Suprapubic skin (tissue), 3 donors: ENCODE results near the gene NUDT4.

Source experiments
- CTCF ChIP-seq, 2 donors: fragments of 200-600 bp in 1 of 2; fragments of 450-650 bp in 1 of 2; sonication (generic) in 1 of 2; IDR thresholded peaks; one replicate each; pipeline ENCODE4 v1.5.1; 2016 to 2019; ENCODE audit warnings: antibody characterized with exemption in 2 of 2, mild to moderate bottlenecking in 1 of 2, moderate library complexity in 1 of 2
- EP300 ChIP-seq: sonication (generic); formaldehyde crosslinking; IDR thresholded peaks from one replicate; pipeline ENCODE4 v1.6.1; 2017; ENCODE audit warnings: antibody characterized with exemption
- POLR2A ChIP-seq, 2 donors: fragments of 450-650 bp; IDR thresholded peaks; one replicate each; pipeline ENCODE4 v1.6.1; 2017; ENCODE audit warnings: antibody characterized with exemption in 2 of 2, mild to moderate bottlenecking in 2 of 2, moderate library complexity in 2 of 2

- no peak for TF ChIP-seq CTCF (IDR thresholded peaks at IDR 0.05)
- TF ChIP-seq POLR2A (IDR thresholded peaks at IDR 0.05): no peak
- no peak for TF ChIP-seq EP300
Observed at GRCh38 chr12:93429852-93430251, 52.1 kb downstream of the NUDT4 start.
